Esophagus (tissue), 2 donors: ENCODE measurements around the gene MKRN2. TPM values are rescaled to one million over a fixed set of nuclear protein-coding genes. Genes with fewer than 3 reads are reported as not detected.

Experiments used
- H3K27ac ChIP-seq, 2 donors: one replicate each; pipeline ENCODE4 v1.5.1; 2013; ENCODE audit warnings: low read depth in 2 of 2, mild to moderate bottlenecking in 2 of 2, inconsistent platforms in 1 of 2, low read length in 1 of 2, moderate library complexity in 1 of 2
- H3K27me3 ChIP-seq, 2 donors: one replicate each; pipeline ENCODE4 v1.6.1; 2013; ENCODE audit warnings: low read length in 2 of 2, control low read depth in 1 of 2, mild to moderate bottlenecking in 1 of 2; ENCODE audit not compliant: insufficient read depth in 2 of 2, control insufficient read depth in 1 of 2
- H3K36me3 ChIP-seq, 2 donors: one replicate each; pipeline ENCODE4 v1.6.1; 2013; ENCODE audit warnings: low read length in 1 of 2; ENCODE audit not compliant: control insufficient read depth in 2 of 2, insufficient read depth in 2 of 2
- H3K4me1 ChIP-seq, 2 donors: one replicate each; pipeline ENCODE4 v1.6.1; 2013; ENCODE audit warnings: low read length in 1 of 2; ENCODE audit not compliant: control insufficient read depth in 2 of 2, insufficient read depth in 2 of 2
- H3K4me3 ChIP-seq, 2 donors: one replicate each; pipeline ENCODE4 v1.5.1; 2013; ENCODE audit warnings: low read length in 2 of 2, mild to moderate bottlenecking in 2 of 2, low read depth in 1 of 2, moderate library complexity in 1 of 2
- H3K9me3 ChIP-seq, 2 donors: one replicate each; pipeline ENCODE4 v1.6.1; 2013; ENCODE audit warnings: mild to moderate bottlenecking in 2 of 2, low read depth in 1 of 2, low read length in 1 of 2, moderate library complexity in 1 of 2; ENCODE audit not compliant: control insufficient read depth in 2 of 2, insufficient read depth in 1 of 2
- WGBS, 2 donors: extraction: QIAGEN DNeasy Blood & Tissue Kit; methylation state at CpG; one replicate each; pipeline ENCODE4 v1.1.7; 2013; 5-methylcytosine and 5-hydroxymethylcytosine counted together
- polyA plus RNA-seq, 2 donors: library from polyadenylated mRNA; stranded (reverse); fragments of 200-250 nt; gene quantifications; one replicate each; pipeline ENCODE4 v1.2.3, GENCODE V29; 2013
- donor health status: healthy with polysubstance abuse.
- donor health status: Bipolar disorder and iron deficiency.

The MKRN2 gene
- polyA plus RNA-seq, 2 donors: 17.1 to 17.6 TPM

GRCh38 chr3:12579905-12580304 lies 23.0 kb downstream of the MKRN2 start:
- no peaks in the 10 kb centered on the region for H3K9me3 ChIP-seq
- no peaks in the 10 kb centered on the region for H3K27me3 ChIP-seq
- no peak overlapping the region for H3K4me3 ChIP-seq
- H3K4me1 ChIP-seq: peaks cover 0 to 2% of the 10 kb centered on the region in 2 donors
- 49 to 54% methylated on average over 3 of the region's 3 CpGs for WGBS, 2 donors
- peaks cover 20 to 45% of the 10 kb centered on the region in 2 donors for H3K36me3 ChIP-seq
- peak overlapping the region in 1 of 2 donors; percentile 35 for H3K27ac ChIP-seq

- Histone ChIP-seq H3K27me3 (no peaks in the 10 kb centered on the region), H3K27ac (no peak overlapping the region), H3K4me3 (no peak overlapping the region), H3K4me1 (peaks cover under 1 to 2% of the 10 kb centered on the region in 2 donors), H3K36me3 (peaks cover 22 to 43% of the 10 kb centered on the region in 2 donors), H3K9me3 (no peaks in the 10 kb centered on the region)
- 72 to 74% methylated on average over 4 of the region's 4 CpGs for WGBS, 2 donors
Observed at GRCh38 chr3:12582730-12583129, 25.8 kb downstream of the MKRN2 start.

GRCh38 chr3:12583280-12583679 lies 26.4 kb downstream of the MKRN2 start:
- Histone ChIP-seq H3K4me1 (peaks cover 2 to 3% of the 10 kb centered on the region in 2 donors), H3K36me3 (peaks cover 24 to 43% of the 10 kb centered on the region in 2 donors), H3K9me3 (no peaks in the 10 kb centered on the region), H3K27me3 (no peaks in the 10 kb centered on the region), H3K4me3 (no peak overlapping the region), H3K27ac (no peak overlapping the region)

- no peak overlapping the region for H3K27ac ChIP-seq
- H3K4me3 ChIP-seq: no peak overlapping the region
- H3K4me1 ChIP-seq: peaks cover 2 to 3% of the 10 kb centered on the region in 2 donors
- peaks cover 24 to 46% of the 10 kb centered on the region in 2 donors for H3K36me3 ChIP-seq
- WGBS, 2 donors: 95 to 97% methylated on average over 2 of the region's 2 CpGs
- H3K9me3 ChIP-seq: no peaks in the 10 kb centered on the region
- no peaks in the 10 kb centered on the region for H3K27me3 ChIP-seq
Observed at GRCh38 chr3:12584083-12584482, 27.2 kb downstream of the MKRN2 start.

- WGBS, 2 donors: 77 to 90% methylated on average over 3 of the region's 3 CpGs
- H3K36me3 ChIP-seq: peaks cover 26 to 42% of the 10 kb centered on the region in 2 donors
Observed at GRCh38 chr3:12585181-12585580, 28.3 kb downstream of the MKRN2 start.

GRCh38 chr3:12585970-12586369 lies 29.1 kb downstream of the MKRN2 start:
- Histone ChIP-seq H3K27me3 (no peaks in the 10 kb centered on the region), H3K4me3 (no peak overlapping the region), H3K27ac (no peak overlapping the region), H3K9me3 (no peaks in the 10 kb centered on the region), H3K36me3 (peaks cover 32 to 48% of the 10 kb centered on the region in 2 donors), H3K4me1 (peaks cover 0 to 3% of the 10 kb centered on the region in 2 donors)
- WGBS, 2 donors: 72 to 75% methylated on average over 5 of the region's 5 CpGs

More at GRCh38 chr3:12585181-12585580, 28.3 kb downstream of the MKRN2 start:
- H3K27ac ChIP-seq: no peak overlapping the region
- no peaks in the 10 kb centered on the region for H3K27me3 ChIP-seq
- H3K9me3 ChIP-seq: no peaks in the 10 kb centered on the region
- H3K4me1 ChIP-seq: peaks cover 0 to 3% of the 10 kb centered on the region in 2 donors
- H3K4me3 ChIP-seq: no peak overlapping the region

- Histone ChIP-seq H3K27me3 (no peaks in the 10 kb centered on the region), H3K4me1 (peaks cover 0 to 3% of the 10 kb centered on the region in 2 donors), H3K36me3 (peaks cover 36 to 46% of the 10 kb centered on the region in 2 donors), H3K27ac (no peak overlapping the region), H3K9me3 (no peaks in the 10 kb centered on the region), H3K4me3 (no peak overlapping the region)
- WGBS, 2 donors: 84 to 86% methylated on average over 3 of the region's 3 CpGs
Observed at GRCh38 chr3:12586403-12586802, 29.5 kb downstream of the MKRN2 start.

GRCh38 chr3:12588039-12589009 lies 31.4 kb downstream of the MKRN2 start:
- Histone ChIP-seq H3K4me1 (peaks cover 0 to 3% of the 10 kb centered on the region in 2 donors), H3K27me3 (no peaks in the 10 kb centered on the region), H3K36me3 (peaks cover 34 to 40% of the 10 kb centered on the region in 2 donors), H3K4me3 (no peak overlapping the region), H3K27ac (no peak overlapping the region), H3K9me3 (no peaks in the 10 kb centered on the region)
- 80 to 87% methylated on average over 7 of the region's 7 CpGs for WGBS, 2 donors

GRCh38 chr3:12590096-12590495 lies 33.2 kb downstream of the MKRN2 start:
- H3K4me1 ChIP-seq: peaks cover 0 to 3% of the 10 kb centered on the region in 2 donors
- 79% methylated on average over 1 of the region's 4 CpGs; no CpG with 5 or more reads in 1 of the 2 donors for WGBS, 2 donors
- H3K9me3 ChIP-seq: no peaks in the 10 kb centered on the region
- no peaks in the 10 kb centered on the region for H3K27me3 ChIP-seq
- H3K36me3 ChIP-seq: peaks cover 24 to 34% of the 10 kb centered on the region in 2 donors
- H3K27ac ChIP-seq: no peak overlapping the region
- H3K4me3 ChIP-seq: no peak overlapping the region
